Stimulated activated CD4-positive, alpha-beta T cell treated with anti-CD3 and anti-CD28 coated beads, Interleukin-12 subunit alpha, Interleukin-12 subunit beta, amount 100 ng/mL, for 24 hours (primary cell): ENCODE measurements around the gene LCOR.

ENCODE experiments used
- DNase-seq, 2 experiments: peaks; one replicate each; pipeline ENCODE4 v3.0.0-alpha.2; 2020; ENCODE audit warnings: low read depth in 2 of 2

The LCOR gene

DNA sequence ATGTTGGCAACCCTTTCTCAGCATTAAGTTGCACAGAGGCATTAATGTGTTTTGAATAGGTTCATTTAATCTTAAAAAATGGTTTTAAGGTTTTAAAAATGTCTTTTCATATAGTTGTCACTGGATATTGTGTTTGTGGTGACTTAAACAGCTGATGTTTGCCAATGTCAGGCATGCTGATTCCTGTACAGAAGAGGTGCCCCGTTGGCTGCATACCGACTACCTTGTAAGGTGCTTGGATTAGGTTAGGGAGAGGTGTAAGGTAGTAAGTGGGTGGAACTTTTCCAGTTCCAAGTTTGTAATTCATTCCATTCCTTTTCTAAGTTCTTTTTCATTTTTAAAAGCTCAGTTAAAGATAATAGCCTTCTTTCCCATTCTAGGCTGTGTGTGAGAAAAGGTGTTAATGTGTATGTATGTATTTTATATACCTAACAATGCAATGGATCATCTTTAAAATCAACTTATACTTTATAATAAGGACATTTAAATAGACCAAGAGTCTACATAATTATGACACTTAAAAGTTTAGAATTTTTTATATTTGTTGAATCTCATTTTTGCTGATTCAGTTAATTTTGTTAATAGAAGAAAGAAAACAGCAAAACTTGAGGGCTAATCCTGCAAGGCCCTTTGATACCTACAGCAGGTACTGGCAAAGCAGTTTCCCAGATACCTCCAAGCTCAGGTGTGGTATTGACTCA lies 155.2 kb downstream of the LCOR start:
- DNase-seq, result no peak

DNA sequence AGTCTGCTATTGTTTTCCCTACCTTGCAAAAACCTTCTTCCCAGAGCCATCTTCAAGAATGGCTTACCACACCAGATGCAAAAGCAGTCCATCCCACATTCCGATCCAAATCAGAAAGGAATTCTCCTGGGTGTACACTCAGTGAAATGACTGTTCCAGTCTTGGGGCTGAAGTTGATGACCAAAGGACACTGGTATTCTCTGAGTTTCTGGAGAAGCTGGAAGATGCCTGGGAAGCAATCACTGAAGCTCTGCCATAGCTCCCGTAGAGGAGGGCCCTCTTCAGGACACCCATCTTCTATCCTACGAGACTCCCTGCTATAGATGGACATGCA lies 155.7 kb downstream of the LCOR start:
- no peak for DNase-seq

DNA sequence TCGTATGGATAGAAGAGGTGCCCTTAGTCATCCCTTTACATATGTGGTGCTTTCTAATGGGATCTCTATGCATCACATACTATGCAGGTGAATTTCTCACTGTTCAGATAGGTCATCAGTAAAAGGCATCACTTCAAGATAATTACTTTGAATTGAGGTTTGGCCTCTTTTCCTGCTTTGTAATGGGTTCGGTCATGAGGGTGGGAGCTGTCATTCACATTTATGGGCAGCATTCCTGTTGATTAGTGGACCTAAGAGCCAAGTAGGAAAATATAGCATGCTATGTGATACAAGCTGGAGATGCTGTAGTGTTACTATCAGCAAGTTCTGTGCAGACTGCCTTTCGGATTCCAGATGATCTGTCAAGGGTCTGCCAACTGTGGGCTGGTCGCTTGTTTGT lies 156.3 kb downstream of the LCOR start:
- no peak for DNase-seq

DNA sequence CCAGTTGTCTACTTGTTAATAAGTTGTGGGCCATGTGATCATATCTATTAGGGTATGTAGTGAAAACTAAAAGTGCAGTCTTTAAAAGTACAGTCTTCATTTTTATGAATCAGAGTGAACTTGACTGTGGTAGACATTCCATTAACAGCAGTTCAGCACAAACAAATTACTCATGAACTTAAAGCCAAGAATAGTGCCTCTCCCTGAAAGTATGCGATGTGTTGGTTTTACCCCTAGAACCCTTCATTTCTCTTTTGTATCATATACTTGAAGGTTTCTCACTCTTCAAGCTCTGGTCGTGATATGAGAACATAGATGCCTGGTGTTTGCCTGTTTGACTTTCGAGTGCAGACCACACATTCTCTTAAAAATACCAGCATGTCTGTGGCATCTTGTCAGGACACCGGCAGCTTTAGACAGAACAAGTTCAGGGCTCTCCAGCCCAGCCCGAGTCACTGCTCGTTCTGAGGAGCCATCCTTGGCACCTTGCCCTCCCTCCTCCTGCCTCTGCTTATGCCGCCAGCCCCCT lies 159.3 kb downstream of the LCOR start:
- no peak for DNase-seq

DNA sequence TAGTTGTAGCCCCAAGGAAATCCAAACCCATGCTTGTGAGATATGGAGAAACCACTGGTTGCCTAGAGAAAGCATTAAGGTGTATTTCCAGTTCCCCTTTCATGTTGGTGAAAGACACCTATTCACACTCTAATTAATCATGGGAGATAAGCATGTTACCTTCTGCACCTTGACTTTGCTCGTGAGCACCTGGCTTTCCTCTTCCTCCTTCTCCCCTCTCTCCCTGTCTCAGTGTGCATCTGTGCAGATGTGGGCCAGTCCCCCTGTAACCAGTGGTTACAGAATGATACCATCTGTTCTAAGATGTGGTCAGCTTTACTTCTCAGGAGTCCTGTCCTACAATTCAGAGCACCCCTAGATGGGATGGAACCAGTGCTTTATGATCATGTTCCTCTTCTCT lies 160.6 kb downstream of the LCOR start:
- no peak for DNase-seq

DNA sequence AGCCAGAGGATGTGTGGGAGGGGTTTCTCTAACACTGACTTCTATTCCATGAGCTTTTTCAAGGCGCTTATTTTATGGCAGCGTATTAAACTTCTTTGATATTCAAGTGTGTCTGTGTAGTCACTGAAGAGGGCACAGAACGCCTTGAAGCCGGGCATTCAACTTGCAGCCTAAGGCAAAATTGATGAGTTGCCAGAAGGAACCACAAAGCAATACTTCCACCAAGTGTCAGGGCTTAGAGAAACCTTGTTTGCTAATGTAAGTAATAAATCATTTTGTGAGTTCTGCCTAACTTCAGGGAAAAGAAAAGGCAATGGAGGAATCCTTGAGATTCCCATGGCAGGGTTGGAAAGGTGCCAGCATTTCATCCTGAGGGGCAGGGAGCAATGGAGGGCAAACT lies 163.8 kb downstream of the LCOR start:
- no peak for DNase-seq

DNA sequence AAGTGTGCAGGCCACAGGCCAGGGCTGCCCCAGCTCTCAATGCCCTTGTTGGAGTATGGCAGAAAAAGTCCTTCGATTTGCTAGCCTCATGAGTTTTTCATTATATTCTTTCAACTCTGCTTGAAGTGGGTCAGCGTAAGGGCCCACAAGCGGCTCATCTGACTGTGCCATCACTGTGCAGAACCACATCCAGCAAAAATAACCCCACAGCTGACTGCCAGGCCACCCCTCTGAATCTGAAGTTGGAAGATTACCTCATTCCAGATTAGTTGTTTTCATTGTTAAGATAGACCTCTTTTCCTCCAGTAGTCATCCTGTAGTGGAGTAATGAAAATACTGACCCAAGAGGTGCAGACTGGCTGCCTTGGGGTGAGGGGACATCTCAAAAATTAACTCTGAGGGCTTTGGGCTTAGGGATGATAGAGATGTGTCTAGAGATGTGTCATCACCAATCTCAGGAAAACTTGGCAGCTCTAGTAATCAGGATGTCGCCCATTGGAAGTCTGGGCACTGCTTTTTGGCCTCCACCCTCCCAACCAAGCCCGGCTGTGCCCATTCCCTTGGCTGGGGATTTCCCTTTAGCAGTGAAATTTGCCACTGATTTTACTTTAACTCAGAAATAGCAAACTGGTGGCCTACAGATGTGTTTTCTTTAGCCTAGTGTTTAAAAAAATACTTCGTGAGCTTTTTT lies 164.3 kb downstream of the LCOR start:
- DNase-seq, result no peak

DNA sequence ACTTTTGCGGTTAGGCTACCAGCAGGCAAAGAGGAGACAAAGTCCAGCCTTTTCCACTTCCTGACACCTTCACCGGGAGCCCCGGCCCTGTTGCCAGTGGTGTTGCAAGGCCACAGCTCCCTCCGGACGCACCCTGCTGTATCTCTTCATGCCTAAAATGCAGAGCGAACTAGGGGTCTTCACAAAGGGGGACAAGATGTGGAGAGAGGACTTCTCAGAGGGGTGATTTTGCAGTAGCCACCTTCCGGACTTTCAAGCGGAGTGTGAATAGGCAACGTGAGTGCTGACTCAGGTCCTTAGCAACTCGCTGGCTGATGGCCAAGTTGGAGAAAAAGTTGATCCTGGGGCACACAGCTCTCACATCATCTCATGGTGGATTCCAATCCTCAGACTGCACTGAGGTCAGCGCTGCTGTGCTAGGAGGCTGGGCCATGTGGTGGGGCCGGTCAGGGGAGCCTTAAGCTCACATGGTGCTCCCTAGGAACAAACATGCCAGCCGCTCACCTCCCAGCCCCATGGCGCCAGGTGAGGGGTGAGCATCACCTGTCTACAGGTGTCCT lies 166.3 kb downstream of the LCOR start:
- DNase-seq, result no peak

DNA sequence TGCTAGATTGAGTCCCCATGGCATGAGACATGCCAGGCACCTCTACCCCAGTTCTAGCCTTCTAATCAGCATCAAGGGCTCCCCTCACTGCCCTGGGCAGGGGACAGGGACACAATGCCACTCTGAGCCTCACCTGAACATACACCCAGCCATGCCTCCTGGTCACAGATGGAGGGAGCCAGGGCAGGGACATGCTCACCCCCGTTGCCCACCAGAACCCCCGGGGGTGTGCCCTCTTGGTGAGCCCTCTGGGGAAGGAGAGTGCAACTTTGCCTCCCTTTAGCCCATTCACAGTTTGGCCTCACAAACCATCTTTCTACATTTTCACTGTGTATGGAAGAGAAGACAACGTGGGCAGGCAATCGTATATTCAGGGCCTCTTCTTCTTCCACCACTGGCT lies 167.2 kb downstream of the LCOR start:
- no peak for DNase-seq

DNA sequence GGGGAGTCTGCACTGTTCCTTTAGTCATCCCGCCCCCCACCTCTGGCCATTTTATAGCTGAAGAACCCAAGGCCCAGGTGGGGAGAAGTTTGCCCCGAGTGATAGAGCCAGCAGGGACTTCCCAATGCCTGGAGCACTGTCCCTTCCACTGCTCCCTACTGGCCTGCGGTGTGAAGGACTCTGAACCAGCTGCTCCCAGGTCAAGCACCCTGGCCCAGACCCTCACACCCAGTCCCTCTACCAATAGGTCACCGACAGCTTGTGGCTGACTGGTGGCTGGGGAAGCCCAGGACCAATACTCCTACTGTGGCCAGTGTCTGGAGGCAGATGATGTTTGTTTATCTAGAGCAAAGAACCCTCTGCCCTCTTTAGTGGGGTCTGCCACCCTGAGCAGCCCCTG lies 167.9 kb downstream of the LCOR start:
- DNase-seq, result no peak

DNA sequence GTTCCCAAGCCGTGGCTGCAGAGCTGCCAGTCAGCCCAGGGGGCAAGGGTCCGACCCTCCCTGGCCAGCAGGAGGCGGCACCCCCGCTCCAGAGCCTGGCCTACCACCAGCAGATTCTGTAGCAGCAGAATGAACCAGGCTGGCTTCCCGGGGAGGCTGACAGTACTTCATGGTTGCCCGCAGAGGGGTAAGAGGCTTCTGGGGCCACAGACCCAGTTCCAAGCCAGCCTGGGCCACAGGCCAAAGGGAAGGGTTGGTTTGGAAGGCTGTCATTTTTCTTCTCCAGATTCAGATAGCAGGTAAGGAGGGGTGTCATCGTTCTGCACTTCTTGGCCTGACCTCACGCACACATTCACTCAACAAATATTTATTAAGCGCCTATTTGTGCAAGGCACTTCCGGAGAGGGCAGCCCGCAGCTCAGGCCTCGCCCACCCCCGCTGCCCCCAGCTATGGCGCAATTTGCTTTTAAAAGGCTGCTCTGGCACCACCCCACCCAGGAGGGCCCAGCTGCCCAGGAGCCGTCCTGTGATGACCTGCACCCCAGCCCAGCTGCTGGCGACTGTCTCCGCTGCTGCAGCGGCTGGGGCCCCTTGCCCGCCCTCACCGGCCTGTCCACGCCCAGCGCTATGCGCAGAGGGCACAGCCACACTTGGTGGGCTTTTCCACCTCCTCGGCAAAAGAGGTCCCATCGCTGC lies 168.5 kb downstream of the LCOR start:
- no peak for DNase-seq

DNA sequence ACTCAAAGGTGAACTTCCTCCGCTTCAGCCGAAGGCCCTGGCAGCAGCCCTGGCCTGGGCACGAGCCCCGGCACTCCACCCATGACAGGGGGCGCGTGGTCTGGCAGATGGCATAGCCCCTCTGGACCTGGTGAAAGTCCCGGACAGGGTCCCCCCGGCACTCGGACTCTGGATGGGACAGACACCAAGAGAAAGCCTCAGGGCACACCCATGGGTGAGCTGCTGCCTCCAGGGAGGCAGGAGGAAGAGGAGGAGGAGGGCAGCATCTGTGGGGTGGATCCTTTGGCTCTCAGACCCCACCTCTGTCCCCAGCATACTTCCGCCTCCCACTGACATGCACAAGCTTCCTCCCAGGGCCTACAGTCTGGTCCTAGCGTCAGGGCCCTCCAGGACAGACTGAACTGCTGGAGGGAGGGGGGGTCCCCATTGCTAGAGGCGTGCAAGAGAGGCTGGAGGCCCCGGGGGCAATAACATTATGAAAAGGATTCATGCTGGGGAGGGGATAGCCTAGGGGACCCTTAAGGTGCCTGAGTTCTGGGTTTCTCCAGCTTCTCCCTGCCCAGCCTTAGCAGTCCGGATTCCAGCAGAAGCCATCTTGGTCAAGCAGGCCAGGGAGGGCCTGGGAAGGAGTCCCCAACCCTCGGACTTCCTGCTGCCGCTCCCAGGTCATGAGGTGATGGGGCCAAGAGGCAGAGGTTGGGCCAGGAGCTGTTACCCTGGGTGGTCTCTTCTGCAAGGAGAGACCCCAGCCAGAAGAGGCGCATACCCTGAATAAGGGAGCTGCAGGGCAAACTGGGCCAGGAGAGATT lies 169.3 kb downstream of the LCOR start:
- DNase-seq, result no peak

DNA sequence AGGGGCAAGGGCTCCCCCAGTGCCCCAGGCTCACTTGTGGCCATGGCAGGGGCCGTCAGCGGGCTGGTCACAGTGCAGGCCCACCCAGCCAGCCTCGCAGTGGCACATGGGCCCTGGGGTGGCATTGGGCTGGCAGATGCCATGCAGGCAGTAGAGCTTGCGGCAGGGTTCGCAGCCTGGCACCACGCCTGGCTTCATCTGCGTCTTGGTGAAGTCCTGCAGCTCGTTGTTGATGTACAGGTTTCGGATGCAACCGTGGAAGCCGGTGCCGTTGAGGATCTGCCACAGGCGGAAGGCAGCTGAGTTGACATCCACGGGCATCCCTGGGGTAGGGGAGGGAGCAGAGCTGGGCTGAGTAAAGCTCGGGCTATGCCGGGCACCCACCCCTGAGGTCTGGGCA lies 170.6 kb downstream of the LCOR start:
- no peak for DNase-seq

DNA sequence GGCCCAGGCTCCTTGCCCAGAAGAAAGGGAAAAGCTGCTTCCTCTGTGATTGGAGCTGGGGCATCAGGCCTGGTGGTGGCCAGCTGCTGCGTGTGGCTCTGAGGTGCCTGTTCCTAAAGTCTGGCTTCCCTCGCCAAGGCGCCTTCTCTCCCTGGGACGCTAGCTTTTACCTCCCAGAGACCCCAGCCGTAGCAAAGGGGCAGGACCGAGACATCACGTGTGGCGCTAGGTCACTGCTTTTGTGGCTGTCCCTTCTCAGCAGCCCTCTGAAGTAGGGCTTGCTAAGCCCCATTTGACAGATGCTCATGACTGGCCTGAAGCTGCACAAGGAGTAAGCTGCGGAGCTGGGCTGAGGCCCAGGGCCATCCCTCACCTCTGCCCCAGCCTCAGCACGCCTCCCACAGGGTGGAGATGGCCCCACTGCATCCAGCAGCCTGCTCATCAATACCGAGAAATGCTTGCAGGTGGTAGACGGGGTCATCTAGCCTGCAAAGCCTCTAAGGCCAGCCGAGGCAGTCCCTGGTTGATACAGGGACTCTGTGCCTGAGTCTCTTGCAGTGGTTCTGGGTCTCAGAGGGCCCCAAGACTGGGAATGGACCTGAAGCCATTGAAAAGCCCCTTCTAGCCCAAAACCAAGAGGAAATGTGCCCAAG lies 171.2 kb downstream of the LCOR start:
- no peak for DNase-seq

DNA sequence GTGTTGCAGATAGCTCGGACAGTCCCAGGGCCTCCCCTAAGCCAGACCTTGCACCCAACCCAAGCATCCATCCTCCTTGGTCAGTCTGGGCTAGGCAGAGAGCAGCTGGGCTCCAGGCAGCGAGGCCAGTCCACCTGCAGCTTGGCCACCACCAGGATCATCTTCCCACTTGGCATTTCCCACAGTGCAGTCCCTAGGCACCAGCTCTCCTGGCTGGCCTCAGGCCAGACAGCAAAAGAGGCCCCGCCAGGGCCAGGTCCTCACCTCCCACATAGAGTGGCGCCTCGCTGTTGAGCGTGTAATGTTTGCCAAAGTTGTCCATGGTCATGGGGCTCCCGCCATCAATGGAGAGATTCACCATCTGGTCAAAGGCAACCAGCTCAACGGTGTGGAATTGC lies 171.7 kb downstream of the LCOR start:
- DNase-seq, result no peak

DNA sequence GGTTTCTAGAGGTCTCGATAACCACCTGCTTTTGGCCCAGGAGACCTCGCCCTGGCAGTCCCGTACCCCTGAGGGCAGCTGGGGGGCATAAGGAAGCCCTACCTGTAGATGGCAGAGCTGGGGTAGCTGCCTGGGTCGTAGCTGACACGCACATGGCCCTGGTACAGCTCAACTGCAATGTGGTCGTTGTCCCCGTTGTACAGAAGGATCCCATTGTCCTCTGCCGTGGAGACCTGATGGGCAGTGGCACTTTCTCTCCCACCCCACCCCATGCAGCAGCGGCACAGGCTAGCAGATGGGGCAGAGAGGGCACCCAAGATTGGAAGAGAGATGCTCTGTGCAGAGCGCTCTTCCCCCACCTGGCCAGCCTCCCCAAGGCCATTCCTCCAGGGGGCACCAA lies 172.5 kb downstream of the LCOR start:
- DNase-seq, result no peak

DNA sequence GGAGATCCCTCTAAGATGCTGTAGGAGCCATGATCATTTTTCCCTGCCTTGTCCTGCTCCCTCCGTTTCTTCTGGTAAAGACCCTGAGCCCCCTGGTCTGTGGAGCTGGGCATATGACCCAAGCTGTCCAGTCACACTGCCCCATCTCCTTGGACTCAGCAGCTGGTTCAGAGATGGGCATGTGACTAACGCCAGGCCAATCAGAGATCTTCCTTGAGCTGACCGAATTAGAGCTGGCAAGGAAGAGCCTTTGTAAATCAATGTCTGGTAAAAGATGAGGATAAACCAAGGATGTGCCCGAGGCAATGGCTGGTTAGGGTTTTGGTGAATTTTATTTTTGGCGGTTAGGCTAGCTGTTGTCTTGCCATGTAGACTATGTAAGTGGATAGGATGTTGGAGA lies 173.3 kb downstream of the LCOR start:
- DNase-seq, result no peak

DNA sequence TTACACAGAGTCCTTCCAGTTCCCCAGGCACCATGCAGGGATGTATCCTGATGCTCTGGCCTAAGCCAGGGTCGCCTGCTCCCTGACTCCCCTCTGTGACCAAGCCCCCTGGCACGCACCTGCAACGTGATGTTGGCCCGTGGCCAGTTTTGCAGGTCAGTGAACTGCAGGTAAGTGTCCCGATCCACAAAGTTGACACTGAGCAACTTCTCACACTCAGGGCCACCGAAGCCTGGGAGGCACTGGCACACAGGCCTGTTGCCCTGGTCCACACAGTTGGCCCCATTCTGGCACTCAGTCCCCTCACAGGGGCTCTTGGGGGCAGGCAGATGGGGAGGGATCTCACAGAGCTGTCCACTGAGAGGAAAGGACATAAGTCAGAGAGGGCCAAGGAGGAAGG lies 174.3 kb downstream of the LCOR start:
- no peak for DNase-seq

DNA sequence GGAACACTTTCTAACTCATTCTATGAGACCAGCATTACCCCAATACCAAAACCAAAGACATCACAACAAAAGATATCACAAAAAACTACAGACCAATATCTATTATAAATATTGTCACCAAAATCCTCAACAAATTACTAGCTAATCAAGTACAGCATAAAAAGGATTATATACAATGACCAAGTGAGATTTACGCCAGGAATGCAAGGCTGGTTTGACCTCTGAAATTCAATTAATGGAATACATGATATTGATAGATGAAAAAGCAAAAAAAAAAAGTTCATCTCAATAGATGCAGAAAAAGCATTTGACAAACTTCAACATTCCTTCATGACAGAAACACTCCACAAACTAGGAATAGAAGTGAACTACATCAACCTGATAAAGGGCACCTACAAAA lies 175.3 kb downstream of the LCOR start:
- no peak for DNase-seq

DNA sequence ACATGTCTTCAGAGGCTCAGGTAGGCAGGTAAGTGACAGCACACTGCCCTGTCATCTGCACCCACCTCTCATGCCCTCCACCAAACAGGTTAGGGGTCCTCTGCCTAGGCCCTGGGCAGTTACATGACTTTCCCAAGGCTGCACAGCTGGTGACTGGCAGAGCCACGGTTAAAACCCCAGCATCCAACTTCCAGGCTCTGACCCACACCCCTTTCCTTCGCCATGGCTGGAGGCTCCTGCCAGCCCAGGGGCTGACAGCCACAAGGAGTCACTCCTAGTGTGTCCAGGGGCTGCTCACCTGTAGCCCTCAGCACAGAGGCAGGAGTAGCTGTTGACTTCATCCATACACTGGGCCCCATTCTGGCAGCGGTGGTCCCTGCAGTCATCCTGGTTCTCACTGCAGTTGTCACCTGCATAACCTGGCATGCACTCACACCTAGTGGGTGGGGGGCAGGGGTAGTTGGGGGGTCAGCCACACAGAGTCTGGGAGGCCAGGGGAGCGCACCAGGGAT lies 178.7 kb downstream of the LCOR start:
- DNase-seq, result no peak

DNA sequence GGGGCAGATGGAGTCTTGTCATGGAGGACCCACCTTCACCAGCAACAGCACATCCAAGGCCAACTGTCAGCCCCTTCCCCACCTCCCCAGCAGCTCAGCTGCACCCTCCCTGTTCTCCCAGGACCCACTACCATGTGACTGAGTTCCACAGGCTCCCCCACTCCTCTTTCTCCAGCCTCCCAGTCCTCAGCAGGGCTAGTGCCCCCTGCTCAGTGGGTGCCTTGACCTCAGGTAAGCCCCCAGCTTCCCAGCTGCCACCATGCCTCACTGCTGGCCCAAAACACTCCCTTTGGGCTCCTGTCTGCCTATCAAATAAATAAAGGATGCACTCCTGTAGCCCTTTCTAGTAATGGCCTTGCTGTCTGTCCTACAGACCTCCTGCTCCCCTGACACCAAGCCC lies 179.3 kb downstream of the LCOR start:
- DNase-seq, result no peak
